Right lung (tissue), 5 donors: ENCODE data around the gene CELSR1. TPM values are rescaled to one million over a fixed set of nuclear protein-coding genes. Genes with fewer than 3 reads are reported as not detected.

ENCODE experiments used
- DNase-seq, 2 donors: peaks; one replicate each; pipeline ENCODE4 v3.0.0-alpha.2; 2013
- polyA plus RNA-seq, 5 donors: library from polyadenylated mRNA; unstranded; fragments of 120-200 nt; gene quantifications; one replicate each; pipeline versions ENCODE4 v1.2.1 to v1.2.3, GENCODE V29; 2013; ENCODE audit warnings: inconsistent platforms in 1 of 5, low replicate concordance in 1 of 5; ENCODE audit not compliant: insufficient read length in 5 of 5, insufficient read depth in 1 of 5

CELSR1 gene
- polyA plus RNA-seq, 5 donors: 22.6 to 40.5 (median 26.4) TPM

GRCh38 chr22:46366801-46367706, 170.4 kb downstream of the CELSR1 start:
- DNase-seq: no peak

- DNase-seq: no peak
These were observed 171.1 kb downstream of the CELSR1 start for GRCh38 chr22:46366327-46366731.

GRCh38 chr22:46365166-46365624, 172.2 kb downstream of the CELSR1 start:
- no peak for DNase-seq

GRCh38 chr22:46364341-46365165, 172.9 kb downstream of the CELSR1 start:
- DNase-seq: no peak

GRCh38 chr22:46363611-46364321, 173.7 kb downstream of the CELSR1 start:
- no peak for DNase-seq

GRCh38 chr22:46362934-46363515, 174.4 kb downstream of the CELSR1 start:
- DNase-seq: no peak

GRCh38 chr22:46362203-46362933, 175.1 kb downstream of the CELSR1 start:
- no peak for DNase-seq

GRCh38 chr22:46361826-46362202, 175.6 kb downstream of the CELSR1 start:
- DNase-seq: no peak

GRCh38 chr22:46360891-46361290, 176.5 kb downstream of the CELSR1 start:
- DNase-seq: no peak

- DNase-seq: no peak
These were observed 177.3 kb downstream of the CELSR1 start for GRCh38 chr22:46360097-46360496.

GRCh38 chr22:46359362-46359761, 178.1 kb downstream of the CELSR1 start:
- no peak for DNase-seq

GRCh38 chr22:46358766-46359165, 178.7 kb downstream of the CELSR1 start:
- DNase-seq: no peak

- no peak for DNase-seq
These were observed 179.5 kb downstream of the CELSR1 start for GRCh38 chr22:46357711-46358520.

- DNase-seq: no peak
These were observed 180.6 kb downstream of the CELSR1 start for GRCh38 chr22:46356496-46357480.

- DNase-seq: no peak
These were observed 181.4 kb downstream of the CELSR1 start for GRCh38 chr22:46355996-46356471.

- DNase-seq: no peak
These were observed 181.9 kb downstream of the CELSR1 start for GRCh38 chr22:46355369-46355995.

- DNase-seq: no peak
These were observed 182.5 kb downstream of the CELSR1 start for GRCh38 chr22:46354993-46355305.
